Ecto neural progenitor cell (in vitro differentiated cells): Measurements from ENCODE around the gene LRRC25.

Experiments
- DNase-seq: peaks from one replicate; pipeline ENCODE4 v3.0.0-alpha.2; 2018; ENCODE audit warnings: low spot score

The LRRC25 gene

DNA sequence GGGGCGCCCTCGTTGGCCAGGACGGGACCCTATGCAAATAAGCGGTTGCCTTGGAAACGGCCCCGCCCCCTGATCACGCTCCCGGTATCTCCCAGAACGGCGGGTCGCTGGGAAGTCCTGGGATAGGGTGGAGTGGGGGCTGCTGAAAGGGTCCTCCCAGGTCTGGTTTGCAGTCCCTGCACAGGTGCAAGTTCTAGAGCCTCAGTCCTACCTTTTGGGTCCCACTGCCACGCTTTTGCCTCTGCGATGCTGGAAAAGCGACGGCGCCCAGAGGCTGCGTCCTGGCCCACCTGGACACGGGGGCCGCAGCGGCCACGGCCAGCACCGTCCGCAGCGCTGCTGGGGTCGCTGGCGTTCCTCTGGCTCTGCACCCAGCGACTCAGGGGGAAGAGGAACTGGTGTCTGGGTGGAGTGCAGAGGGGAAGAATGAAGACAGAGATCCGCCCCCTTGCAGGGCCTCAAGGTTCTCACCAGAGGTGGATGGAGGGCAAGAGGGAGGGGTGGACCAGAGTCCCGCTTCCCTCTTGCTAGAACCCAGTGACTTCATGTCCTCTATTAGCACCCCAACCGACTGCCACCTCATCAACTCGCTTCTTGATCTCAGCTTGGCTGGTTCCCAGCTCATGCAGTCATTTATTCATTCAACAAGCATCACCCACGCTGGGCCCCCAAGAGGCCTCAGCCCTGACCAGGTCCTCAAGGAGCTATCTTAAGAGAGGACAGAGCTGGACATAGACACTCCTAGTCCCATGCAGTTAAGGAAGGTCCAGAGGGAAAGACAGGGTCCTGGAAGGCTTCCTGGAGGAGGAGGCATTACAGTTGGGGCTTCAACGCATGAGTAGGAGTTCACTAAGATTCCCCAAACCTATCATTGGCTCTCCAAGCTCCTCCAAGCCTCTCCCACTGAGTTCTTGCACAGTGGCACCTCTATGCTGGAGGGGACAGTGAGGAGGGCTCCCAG lies at the start of gene LRRC25:
LRRC25 (minus strand) TSS at position 381 of the 961 bp plus-strand sequence. CDS start 659 bp downstream, outside the sequence.
- peak; percentile 74 for DNase-seq

DNA sequence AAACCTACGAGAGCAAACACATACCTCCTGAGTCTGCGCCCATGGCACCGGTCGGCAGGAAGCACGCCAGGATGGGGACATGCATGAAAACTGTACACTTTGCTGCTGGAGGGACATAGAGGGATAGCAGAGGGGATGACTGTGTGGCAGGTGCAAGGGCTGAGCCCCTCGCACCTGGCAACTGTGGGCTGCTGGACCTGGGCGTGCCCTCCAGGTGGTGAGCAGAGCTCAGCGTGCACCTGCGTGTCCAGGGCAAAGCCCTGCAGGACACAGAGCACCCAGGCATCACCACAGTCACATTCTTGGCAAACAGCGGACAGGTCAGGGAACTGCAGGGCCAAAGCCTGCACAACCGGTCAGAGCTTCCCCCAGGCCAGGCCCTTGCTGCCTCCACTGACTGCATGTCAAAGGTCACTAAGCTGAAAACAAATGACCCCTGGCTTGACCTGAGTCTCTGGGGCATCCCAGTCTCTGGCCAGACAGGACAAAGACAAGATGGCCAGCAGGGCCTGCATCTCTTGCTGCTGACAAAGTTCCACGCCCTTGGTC lies 49.5 kb upstream of the LRRC25 start:
- peak; percentile 69 for DNase-seq

DNA sequence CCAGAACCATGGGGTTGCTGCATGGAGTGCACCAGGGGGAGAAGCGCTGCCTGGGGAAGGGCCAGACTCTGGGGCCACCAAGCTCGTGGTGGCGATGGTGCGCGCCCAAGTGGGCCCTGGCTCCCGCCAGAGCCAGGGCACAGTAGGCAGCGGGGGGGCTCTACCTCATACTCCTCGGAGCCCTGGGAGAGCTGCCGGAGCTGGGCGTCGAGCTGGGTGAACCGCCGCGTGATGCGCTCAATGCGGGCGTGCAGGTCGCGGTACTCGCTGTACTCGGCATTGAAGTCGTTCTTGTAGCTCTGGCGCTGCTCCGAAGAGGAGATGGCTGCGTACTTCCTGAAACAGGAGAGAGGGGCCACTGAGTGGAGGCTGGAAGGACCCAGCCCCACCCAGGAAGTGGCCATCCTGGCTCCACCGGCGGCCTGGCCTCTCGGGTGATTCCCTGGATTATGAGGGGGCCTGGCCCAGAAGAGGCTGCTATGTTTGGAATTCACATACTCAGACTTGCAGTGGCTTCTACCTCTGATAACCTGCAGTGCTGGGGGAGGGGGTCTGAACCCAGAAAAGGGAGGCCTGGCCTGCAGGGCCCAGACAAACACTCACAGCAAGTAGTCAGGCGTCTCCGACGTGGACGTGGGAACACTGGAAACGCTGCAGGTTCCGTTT lies 48.9 kb upstream of the LRRC25 start:
- DNase-seq = no peak

DNA sequence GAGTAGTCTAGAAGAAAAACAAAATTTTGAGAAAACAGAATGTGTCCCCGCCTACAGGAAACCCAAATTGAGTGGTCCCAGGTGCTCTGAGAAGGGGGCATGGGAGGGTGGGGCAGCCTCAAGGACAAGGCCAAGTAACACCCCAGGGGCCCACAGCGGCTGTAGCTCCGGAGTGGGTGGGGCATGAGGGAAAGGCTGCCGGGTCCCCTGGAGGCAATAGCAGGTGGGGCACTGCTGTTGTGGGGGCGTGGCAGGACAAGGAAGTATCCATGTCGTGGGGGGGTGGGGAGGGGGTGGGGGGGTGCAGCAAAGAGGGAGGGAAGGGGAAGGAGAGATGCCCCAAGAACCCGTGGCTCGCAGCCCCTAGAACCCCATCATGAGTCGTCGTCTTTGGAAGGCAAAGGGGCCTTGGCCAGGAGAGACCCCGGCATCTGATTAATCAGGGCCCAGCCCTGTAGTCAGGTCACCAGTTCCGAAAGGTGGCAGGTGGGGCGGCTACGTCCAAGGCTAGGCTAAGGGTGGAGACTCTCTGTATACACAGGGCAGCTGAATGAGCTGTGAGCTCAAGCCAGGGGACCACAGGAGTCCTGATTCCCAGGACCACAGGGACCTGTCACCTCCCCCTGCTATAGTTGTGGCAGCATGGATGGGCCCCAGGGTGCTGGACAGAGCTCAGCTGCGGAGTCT lies 48.0 kb upstream of the LRRC25 start:
- no peak for DNase-seq

DNA sequence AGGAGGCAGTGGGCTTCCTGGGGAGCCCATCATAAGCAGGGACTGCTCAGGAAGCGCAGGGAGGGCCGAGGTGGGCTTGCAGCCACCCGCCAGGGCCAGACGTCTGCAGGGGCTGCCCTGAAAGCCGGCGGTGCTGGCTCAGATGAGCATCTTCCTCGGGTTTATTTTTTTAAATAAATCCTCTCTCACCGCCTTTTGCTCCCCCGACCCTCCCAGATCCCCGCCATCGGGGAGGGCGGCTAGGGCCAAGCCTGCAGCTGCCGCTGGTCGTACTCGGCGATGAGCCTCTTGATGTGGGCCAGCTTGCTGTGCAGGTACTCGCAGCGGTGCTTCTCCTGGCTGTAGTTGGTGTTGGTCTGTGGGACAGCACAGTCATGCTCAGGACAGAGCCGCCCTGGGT lies 47.1 kb upstream of the LRRC25 start:
- DNase-seq = no peak

DNA sequence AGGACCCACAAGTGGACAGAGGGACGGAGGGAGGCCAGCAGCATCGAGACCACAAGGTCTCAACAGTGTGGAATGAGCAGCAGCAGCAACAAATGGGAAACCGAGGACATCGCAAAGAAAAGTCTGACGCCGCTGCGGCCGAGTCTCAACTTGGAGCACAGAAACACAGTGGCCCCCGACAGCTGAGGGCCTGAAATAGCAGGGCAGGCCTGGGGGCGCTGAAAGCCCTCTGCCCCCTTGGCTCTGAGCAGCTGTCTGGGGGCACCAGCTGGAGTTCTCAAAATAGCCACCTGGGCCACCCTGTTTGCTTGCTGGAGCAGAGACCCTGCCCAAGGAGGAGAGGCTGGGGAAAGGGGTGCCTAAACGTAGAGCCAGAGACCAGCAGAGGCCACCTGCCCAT lies 46.4 kb upstream of the LRRC25 start:
- DNase-seq = no peak

DNA sequence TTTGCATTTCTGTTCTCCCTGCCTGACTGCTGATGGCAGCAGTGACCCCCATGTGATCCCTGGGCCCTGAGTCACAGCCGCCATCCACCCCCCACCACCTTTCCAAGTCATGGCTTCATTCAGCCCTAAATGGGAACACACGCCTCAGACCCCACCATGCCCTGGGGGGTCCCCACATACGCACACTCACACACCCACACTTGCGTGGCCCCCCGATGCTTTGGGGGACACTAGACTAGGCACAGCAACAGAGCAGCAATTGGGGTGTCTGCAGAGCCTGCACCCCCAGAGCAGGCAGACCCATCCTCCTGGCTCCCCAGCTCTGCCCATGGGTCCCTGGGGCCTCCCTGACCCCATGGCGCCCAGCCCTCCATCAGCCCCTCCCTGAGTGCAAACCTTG lies 46.0 kb upstream of the LRRC25 start:
- no peak for DNase-seq

DNA sequence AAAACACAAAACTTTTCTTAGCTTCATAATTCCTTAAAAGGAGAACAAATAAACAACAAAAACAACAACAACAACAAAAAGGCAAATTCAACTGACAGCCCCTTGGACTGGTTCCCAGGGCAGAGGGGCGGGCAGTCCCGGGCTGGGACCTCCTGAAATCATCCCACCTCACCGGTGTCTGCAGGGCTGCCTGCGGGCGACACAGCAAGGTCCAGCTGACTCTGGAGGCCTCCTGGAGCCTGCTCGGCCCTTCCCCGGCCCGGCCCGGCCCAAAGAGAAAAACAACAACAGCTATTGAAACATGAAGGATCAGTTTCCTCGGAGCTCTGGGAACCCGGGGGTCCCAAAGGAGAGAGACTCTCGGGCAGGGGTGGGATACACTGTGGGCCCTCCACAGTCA lies 45.5 kb upstream of the LRRC25 start:
- DNase-seq = no peak

DNA sequence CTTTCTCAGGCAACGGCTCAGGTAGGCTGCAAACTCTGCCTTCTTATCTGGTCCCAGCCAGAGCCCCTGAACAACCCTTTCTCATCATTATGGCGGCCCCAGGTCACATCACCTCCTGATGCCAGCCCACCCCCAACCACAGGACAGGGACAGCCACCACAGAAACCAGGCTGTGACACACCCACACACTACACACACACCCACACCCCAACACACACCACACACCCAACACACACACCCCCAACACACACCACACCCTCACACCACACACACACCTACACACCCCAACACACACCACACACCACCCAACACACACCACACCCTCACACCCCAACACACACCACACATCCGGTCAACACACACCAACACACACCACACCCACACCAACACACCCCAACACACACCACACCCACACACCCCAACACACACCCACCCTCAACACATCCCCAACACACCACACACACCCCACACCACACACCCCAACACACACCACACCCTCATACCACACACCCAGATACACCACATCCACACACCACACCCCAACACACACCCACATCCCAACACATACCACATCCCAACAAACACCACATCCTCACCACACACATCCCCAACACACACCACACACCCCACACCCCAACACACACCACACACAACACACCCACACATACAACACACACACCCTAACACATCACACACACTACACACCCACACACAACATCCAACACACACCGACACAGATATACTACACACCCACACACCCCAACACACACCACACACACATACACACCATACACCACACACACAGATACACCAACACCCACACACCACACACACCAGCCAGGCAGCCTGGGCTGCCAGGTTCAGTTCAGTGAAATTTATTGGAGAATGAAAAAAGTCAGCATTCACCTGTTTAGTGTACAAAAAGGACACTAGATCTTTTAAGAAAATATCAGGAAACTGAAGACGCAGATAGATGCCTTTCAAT lies 44.7 kb upstream of the LRRC25 start:
- DNase-seq = no peak

DNA sequence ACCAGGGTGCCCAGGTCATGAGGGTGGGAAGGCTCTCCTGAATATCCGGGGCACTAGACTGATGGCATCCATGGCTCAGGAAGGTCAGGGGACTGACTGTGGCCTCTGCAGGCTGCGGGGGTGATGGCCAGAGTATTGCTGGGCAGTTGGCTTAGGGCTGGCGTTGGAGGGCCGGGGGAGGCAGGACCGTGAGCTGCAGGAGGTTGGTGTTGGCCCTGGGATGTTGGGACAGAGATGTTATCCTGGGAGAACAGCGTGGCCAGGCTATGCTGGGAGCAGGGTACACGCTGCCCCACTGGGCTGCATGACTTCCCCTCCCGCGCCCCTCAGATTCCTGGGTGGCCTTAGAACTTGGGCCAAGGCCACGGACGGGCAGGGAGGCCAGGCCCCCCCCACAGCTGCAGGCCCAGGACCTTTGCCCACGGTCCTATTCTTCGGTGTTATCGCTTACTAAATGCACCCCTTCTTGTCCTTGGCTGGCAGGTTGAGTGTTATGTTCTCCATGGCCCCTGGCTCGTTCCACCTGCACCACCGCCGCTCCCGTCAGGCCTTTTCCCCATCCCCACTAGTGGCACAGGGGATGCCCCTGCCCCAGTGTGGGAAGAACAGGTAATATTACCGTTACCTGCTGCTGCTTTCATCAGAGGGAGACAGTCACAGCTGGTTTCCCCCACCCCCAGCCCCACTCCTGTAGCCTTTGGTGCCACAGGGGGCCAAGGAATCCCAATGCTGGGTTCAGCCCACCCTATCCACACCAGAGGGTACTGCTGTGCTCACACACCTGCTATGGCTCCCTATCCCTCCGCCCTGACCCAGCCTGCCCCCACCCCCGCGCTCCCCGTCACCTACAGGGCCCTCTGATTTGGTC lies 43.7 kb upstream of the LRRC25 start:
- DNase-seq = no peak

DNA sequence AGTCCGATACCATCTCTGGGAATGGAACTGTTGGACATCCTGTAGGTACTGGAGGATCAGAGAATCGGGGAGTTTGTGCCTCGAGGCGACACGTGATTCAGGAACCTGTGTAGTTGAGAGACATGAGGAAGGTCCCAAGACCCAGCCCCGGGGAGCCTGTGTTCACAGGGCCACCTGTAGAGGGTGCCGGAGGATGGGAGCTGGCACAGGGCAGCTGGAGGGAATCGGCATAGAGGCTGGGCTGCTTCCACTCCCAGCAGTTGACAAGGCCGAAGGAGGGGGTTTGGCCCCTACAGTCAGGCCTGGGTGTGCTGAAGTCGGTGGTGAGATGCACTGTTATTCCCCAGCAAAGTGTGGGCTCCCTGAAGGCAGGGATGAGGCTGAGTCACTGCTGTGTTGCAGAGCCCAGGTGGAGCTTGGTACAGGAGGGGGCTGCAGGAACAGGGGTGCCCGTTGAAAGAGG lies 43.0 kb upstream of the LRRC25 start:
- DNase-seq = no peak

DNA sequence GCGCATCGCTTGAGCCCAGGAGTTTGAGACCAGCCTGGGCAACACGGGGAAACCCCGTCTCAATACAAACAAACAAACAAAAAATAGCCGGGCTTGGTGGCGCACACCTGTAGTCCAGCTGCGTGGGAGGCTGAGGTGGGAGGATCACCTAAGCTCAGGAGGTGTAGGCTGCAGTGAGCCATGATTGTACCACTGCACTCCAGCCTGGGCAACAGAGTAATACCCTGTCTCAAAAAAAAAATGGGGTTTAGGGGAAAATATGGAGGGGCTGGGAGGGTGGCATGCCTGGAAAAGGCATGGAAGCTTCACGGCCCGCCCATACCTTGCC lies 42.5 kb upstream of the LRRC25 start:
- no peak for DNase-seq

DNA sequence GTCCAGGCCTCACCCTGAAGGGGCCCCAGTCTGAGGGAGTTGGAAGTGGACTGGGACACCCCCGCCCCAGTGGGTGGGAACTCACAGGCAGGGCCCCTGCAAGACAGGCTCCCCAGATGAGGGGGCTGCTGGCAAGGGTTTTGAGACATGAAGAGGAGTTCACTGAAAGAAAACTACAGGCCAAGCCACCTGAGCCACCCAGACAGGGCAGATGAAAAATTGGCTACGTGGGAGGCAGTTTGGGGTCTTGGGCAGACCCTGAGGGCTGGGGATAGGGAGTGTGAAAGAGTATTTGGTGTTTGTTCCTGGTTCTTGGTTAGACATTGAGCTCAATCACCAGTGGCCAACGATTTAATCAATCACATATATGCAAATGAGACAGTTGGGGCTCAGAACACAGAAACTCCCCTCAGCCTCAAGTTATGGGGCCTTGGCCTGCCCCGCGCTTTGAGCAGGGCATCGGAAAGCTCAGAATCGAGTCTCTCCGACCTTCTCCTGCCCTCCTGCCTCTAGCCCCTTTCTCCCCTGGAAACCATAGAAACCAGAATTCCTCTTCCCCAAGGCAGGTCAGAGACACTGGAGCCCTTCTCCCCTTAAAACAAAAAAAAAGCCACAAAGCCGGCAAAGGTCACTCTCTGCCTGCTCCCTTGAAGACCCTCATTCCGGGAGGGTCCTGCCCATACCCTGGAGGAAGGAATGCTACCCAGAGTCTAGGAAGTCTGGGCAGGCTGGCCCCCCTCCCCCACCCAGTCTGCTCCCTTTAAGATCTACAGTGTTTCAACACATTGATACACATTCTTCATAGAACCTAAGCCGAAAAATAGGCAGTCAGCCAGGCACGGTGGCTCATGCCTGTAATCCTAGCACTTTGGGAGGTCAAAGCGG lies 41.8 kb upstream of the LRRC25 start:
- DNase-seq = peak; percentile 73

DNA sequence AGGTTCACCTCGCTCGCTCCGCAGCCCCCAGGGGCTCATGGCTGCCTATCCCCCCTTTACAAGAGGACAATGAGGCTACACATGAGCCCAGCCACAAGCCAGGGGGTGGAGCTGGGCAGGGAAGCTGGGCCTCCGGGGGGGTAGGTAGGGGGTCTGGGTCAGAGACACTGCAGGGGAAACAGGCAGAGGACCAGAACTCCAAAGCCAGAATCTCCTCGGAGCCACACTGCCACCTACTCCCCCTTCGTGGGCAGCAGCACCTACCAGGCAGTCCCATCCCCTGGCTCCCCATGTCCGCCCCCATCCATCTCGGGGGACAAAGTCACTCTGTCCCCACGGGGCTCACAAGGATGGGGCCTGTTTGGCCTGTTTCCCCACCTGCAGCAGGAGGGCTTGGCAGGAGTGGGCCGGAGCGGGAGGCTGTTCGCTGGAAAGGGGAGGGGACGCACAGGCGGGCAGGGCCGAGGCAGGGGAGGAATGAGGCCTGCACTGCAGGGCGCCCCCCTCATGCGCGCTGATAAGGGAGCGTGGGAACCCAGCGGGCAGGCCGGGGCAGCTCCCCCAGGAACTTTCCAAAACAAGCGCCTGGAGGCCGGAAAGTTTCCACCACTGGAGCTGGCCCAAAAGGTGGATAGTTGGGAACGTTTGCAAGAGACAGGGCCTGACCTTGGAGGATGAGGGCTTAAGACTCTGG lies 41.1 kb upstream of the LRRC25 start:
- peak; percentile 84 for DNase-seq

DNA sequence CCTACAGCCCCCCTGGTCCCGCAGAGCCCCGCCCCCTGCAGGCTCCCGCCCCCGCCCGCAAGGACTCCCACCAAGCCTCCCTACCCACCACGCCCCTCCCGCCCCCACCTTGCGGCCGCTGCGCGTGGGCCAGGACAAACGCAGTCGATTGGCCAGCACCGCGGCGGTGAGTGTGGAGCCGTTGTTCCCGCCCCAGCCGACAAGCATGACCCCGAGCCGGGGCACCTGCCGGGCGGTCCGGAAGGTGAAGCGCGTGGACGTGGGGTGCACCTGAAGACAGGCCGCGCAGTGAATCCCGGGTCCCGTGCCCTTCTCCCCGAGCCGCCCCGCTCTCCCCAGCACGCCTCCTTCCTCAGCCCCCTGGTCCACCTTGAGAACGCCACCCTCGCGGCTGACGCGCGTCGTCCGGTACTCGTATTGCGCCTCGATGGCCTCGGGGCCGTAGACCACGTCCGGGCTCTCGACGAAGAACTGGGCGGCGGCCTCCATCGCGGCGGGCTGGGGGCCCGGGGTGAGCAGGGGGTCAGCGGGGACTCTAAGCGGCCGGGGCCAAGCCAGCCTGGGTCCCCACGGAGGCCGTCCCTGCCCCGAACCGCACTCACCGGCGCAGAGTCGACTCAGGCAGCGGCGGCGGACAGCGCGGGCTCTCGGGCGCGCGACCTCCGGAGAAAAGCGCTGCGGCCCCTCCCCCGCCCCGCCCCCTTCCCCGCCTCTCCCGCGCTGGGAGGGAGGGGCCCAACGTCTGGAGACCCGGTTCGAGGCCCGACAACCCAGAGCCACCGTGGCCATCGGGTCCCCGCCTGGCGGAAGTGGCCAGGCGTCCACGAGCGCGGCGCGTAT lies 40.3 kb upstream of the LRRC25 start, which contains the start of gene ISYNA1:
ISYNA1 (minus strand) TSS at position 643 of the 840 bp plus-strand sequence; CDS start at position 489, 154 bp downstream.
- DNase-seq = peak; percentile 88

DNA sequence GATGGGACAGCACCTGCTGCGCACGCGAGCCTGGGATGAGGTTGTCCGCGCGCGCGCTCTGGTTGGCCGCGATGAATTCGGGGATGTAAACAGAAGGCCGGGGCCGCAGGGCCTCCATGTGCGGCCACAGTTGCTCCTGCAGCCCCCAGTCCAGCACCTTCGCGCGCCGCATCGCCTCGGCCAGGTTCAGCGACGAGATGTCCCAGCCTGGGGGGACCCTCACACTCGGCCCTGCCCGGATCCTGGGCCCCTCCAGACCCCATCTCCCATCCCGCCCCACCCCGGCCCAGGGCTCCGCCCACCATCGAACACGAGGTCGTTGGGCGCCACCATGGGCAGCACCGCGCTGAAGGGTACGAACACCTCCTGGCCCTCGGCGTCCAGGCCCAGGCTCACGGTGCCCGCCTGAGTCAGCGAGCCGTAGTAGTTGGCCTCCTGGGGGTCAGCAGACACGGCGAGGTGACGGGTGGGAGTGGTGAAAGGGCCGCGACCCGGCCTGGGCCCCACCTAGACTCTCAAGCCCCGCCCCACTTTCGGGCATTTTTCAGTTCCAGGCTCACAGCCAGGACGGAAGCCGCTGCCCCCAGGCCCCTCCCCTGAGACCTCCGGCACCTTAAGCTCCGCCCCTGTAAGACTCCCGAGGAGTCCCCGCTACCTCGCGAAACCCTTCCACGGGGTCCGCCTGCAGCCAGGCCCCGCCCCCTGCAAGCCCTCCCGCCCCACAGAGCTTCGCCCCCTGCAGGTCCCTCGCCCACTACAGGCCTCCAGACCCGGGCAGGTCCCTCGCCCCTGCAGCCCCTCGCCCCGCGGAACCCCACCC lies 39.5 kb upstream of the LRRC25 start:
- DNase-seq = peak; percentile 91
